SK-N-SH treated with all-trans-retinoic acid at 6 μM for 48 hours (cell line): ENCODE data around the gene RPP40.

ENCODE experiments used
- ATAC-seq: fragments of 200-7000 bp; cut with Tn5 transposase; 3 replicates; pipeline ENCODE4 v1.9.1; 2020; ENCODE audit warnings: mild to moderate bottlenecking, moderate library complexity
- ARNTL ChIP-seq: fragments of 450-650 bp; formaldehyde crosslinking; IDR thresholded peaks from 2 replicates; pipeline ENCODE4 v1.5.0; 2020; ENCODE audit warnings: low read depth, mild to moderate bottlenecking, moderate library complexity, borderline replicate concordance
- BACH2 ChIP-seq: fragments of 250-450 bp; sonication (Bioruptor Pico); IDR thresholded peaks from 2 replicates; pipeline ENCODE4 v1.9.0; 2021; ENCODE audit warnings: mild to moderate bottlenecking, borderline replicate concordance
- CREB5 ChIP-seq: fragments of 250-450 bp; sonication (Bioruptor Pico); IDR thresholded peaks from 2 replicates; pipeline ENCODE4 v1.5.1; 2020; ENCODE audit warnings: low read depth, mild to moderate bottlenecking, moderate library complexity
- CSDC2 ChIP-seq: fragments of 250-450 bp; sonication (Bioruptor Pico); IDR thresholded peaks from 2 replicates; pipeline ENCODE4 v1.5.0; 2020; ENCODE audit warnings: mild to moderate bottlenecking, moderate library complexity
- CSRNP3 ChIP-seq: fragments of 250-450 bp; sonication (Bioruptor Pico); IDR thresholded peaks from 2 replicates; pipeline ENCODE4 v1.5.1; 2021; ENCODE audit warnings: mild to moderate bottlenecking, moderate library complexity
- ESRRG ChIP-seq: fragments of 250-450 bp; sonication (Bioruptor Pico); IDR thresholded peaks from 2 replicates; pipeline ENCODE4 v1.6.1; 2021; ENCODE audit warnings: mild to moderate bottlenecking
- GLIS3 ChIP-seq: fragments of 250-450 bp; sonication (Bioruptor Pico); IDR thresholded peaks from 2 replicates; pipeline ENCODE4 v1.5.0; 2020; ENCODE audit warnings: mild to moderate bottlenecking, moderate library complexity
- ISL1 ChIP-seq: fragments of 250-450 bp; sonication (Bioruptor Pico); IDR thresholded peaks from 2 replicates; pipeline ENCODE4 v2.1.2; 2022; ENCODE audit warnings: mild to moderate bottlenecking, moderate library complexity
- OSR1 ChIP-seq: fragments of 250-450 bp; sonication (Bioruptor Pico); IDR thresholded peaks from 2 replicates; pipeline ENCODE4 v1.8.0; 2022; ENCODE audit warnings: moderate library complexity, mild to moderate bottlenecking, inconsistent platforms
- PATZ1 ChIP-seq: fragments of 250-450 bp; sonication (Bioruptor Pico); IDR thresholded peaks from 2 replicates; pipeline ENCODE4 v1.8.0; 2020; ENCODE audit warnings: mild to moderate bottlenecking, moderate library complexity, borderline replicate concordance
- POU6F1 ChIP-seq: fragments of 250-450 bp; sonication (Bioruptor Pico); IDR thresholded peaks from 2 replicates; pipeline ENCODE4 v1.8.0; 2021; ENCODE audit warnings: low read depth, mild to moderate bottlenecking, moderate library complexity, borderline replicate concordance
- PPARA ChIP-seq: fragments of 250-450 bp; sonication (Bioruptor Pico); IDR thresholded peaks from 2 replicates; pipeline ENCODE4 v1.5.0; 2020; ENCODE audit warnings: mild to moderate bottlenecking, borderline replicate concordance
- RARB ChIP-seq: fragments of 250-450 bp; sonication (Bioruptor Pico); IDR thresholded peaks from 2 replicates; pipeline ENCODE4 v1.8.0; 2021; ENCODE audit warnings: mild to moderate bottlenecking, moderate library complexity
- SNAI2 ChIP-seq: fragments of 250-450 bp; sonication (Bioruptor Pico); IDR thresholded peaks from 2 replicates; pipeline ENCODE4 v1.5.0; 2020; ENCODE audit warnings: mild to moderate bottlenecking, moderate library complexity
- TCF4 ChIP-seq: fragments of 250-450 bp; sonication (Bioruptor Pico); IDR thresholded peaks from 2 replicates; pipeline ENCODE4 v1.8.0; 2021; ENCODE audit warnings: mild to moderate bottlenecking, moderate library complexity, borderline replicate concordance
- TOX ChIP-seq: fragments of 250-450 bp; sonication (Bioruptor Pico); IDR thresholded peaks from 2 replicates; pipeline ENCODE4 v1.8.0; 2021; ENCODE audit warnings: mild to moderate bottlenecking, moderate library complexity, borderline replicate concordance
- TSHZ2 ChIP-seq: fragments of 250-450 bp; sonication (Bioruptor Pico); IDR thresholded peaks from 2 replicates; pipeline ENCODE4 v1.5.0; 2020; ENCODE audit warnings: mild to moderate bottlenecking, moderate library complexity
- ZC3H10 ChIP-seq: fragments of 250-450 bp; sonication (Bioruptor Pico); IDR thresholded peaks from 2 replicates; pipeline ENCODE4 v1.5.1; 2021; ENCODE audit warnings: mild to moderate bottlenecking, moderate library complexity
- ZFP3 ChIP-seq: fragments of 250-450 bp; sonication (Bioruptor Pico); IDR thresholded peaks from 2 replicates; pipeline ENCODE4 v1.5.0; 2020; ENCODE audit warnings: mild to moderate bottlenecking, moderate library complexity
- ZFP30 ChIP-seq: fragments of 450-650 bp; formaldehyde crosslinking; IDR thresholded peaks from 2 replicates; pipeline ENCODE4 v1.5.0; 2022; ENCODE audit warnings: mild to moderate bottlenecking, moderate library complexity
- ZNF565 ChIP-seq: fragments of 450-650 bp; formaldehyde crosslinking; conservative IDR thresholded peaks from 2 replicates; pipeline ENCODE4 v1.5.0; 2020; ENCODE audit warnings: low read depth, mild to moderate bottlenecking, moderate library complexity
- ZNF70 ChIP-seq: fragments of 450-650 bp; formaldehyde crosslinking; IDR thresholded peaks from 2 replicates; pipeline ENCODE4 v1.5.0; 2020; ENCODE audit warnings: mild to moderate bottlenecking, moderate library complexity
- ZNF8 ChIP-seq: fragments of 450-650 bp; formaldehyde crosslinking; IDR thresholded peaks from 2 replicates; pipeline ENCODE4 v1.5.0; 2020; ENCODE audit warnings: mild to moderate bottlenecking, moderate library complexity

Gene RPP40

GRCh38 chr6:4979426-4979825, 24.4 kb downstream of the RPP40 start:
- TF ChIP-seq POU6F1 (no peak), PPARA (CRISPR knock-in tag) (no peak), TSHZ2 (no peak), ZNF70 (no peak), TOX (no peak), ZC3H10 (CRISPR knock-in tag) (no peak), ZNF8 (CRISPR knock-in tag) (no peak), ZFP30 (CRISPR knock-in tag) (no peak), CSRNP3 (CRISPR knock-in tag) (no peak), RARB (no peak), ARNTL (CRISPR knock-in tag) (no peak)
- ATAC-seq, result no peak

GRCh38 chr6:4977468-4977867, 26.4 kb downstream of the RPP40 start:
- ATAC-seq, result no peak
- no peak for TF ChIP-seq ISL1 (CRISPR knock-in tag)
- no peak for TF ChIP-seq ARNTL (CRISPR knock-in tag)
- no peak for TF ChIP-seq GLIS3 (CRISPR knock-in tag)
- TF ChIP-seq ZNF70, result no peak
- no peak for TF ChIP-seq TOX
- no peak for TF ChIP-seq OSR1 (CRISPR knock-in tag)
- TF ChIP-seq ZFP30 (CRISPR knock-in tag), result no peak
- TF ChIP-seq ZNF565 (CRISPR knock-in tag), result no peak

GRCh38 chr6:4975506-4975905, 28.3 kb downstream of the RPP40 start:
- TF ChIP-seq PPARA (CRISPR knock-in tag), result no peak
- TF ChIP-seq ZFP30 (CRISPR knock-in tag), result no peak
- no peak for TF ChIP-seq GLIS3 (CRISPR knock-in tag)
- no peak for TF ChIP-seq ESRRG
- TF ChIP-seq CSRNP3 (CRISPR knock-in tag), result no peak
- no peak for TF ChIP-seq ZFP3
- TF ChIP-seq CSDC2 (CRISPR knock-in tag), result no peak
- no peak for TF ChIP-seq TOX
- TF ChIP-seq CREB5 (CRISPR knock-in tag), result no peak
- TF ChIP-seq BACH2 (CRISPR knock-in tag), result no peak
- no peak for TF ChIP-seq TSHZ2
- TF ChIP-seq ISL1 (CRISPR knock-in tag), result no peak
- TF ChIP-seq ZNF565 (CRISPR knock-in tag), result no peak
- TF ChIP-seq SNAI2 (CRISPR knock-in tag), result no peak
- no peak for TF ChIP-seq OSR1 (CRISPR knock-in tag)
- TF ChIP-seq TCF4 (CRISPR knock-in tag), result no peak
- no peak for TF ChIP-seq PATZ1
- TF ChIP-seq ZC3H10 (CRISPR knock-in tag), result no peak
- TF ChIP-seq, all 23 proteins: peak for 0
- no peak for ATAC-seq
